COLO668 (cell line): Measurements from ENCODE around the gene ERBB4.

Source experiments
- DNase-seq: peaks from one replicate; lab custom pipeline; 2025; ENCODE audit not compliant: unreplicated experiment; lab: John Stamatoyannopoulos, UW

Gene ERBB4

GRCh38 chr2:212099658-212100057, 438.9 kb downstream of the ERBB4 start:
- no peak for DNase-seq

DNA sequence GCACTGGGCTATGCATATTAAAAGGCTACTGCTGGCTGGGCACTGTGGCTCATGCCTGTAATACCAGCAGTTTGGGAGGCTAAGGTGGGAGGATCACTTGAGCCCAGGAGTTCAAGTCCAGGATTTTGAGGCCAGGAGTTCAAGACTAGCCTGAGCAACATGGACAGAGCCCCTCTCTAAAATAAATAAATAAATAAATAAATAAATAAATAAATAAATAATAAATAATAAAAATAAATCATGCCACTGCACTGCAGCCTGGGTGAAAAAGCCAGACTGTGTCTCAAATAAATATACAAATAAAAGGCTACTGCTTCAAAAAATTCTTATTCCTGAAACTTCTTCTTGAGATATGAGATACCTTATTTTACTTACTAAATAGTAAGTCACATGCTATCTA, 439.6 kb downstream of the ERBB4 start:
- DNase-seq, result no peak

- no peak for DNase-seq
Measured at GRCh38 chr2:212097001-212097400, 441.6 kb downstream of the ERBB4 start.

- no peak for DNase-seq
Measured at GRCh38 chr2:212089873-212090272, 448.7 kb downstream of the ERBB4 start.

- DNase-seq, result no peak
Measured at GRCh38 chr2:212088353-212088752, 450.2 kb downstream of the ERBB4 start.

DNA sequence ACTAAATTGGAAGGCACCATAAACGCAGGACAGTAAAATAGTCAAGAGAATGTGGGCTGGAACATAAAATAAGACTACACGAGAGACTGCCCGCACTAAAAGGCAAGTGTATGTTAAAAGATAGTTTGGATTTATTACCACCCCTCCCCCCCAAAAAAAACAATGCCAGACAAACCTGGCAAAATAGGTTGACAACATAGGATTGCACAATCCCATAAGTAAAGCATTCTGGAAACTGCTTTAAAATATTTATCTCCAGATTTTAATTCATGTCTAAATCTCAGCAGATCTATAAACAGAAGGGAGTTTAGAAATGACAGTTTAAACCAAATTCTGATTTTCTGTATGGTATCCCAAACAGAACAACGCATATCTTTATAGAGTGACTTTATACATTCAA, 455.1 kb downstream of the ERBB4 start:
- DNase-seq, result no peak

DNA sequence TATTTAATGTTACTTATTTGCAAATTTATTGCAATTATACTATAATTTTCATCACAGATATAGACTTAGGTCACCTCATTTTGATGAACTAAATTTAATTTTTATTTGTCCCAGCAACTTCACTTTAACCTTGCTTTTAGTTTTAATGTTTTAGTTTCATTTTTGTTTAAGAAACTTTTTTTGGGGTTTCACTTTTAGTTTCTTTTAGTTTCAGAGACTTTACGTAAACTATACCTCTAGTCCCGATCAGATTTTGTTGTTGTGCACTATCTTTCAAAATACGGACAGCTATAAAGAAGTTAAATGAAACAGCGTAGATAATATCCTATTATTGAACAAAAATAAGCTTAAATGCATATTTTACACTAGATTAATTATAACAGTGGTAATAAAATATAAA, 460.5 kb downstream of the ERBB4 start:
- no peak for DNase-seq

DNA sequence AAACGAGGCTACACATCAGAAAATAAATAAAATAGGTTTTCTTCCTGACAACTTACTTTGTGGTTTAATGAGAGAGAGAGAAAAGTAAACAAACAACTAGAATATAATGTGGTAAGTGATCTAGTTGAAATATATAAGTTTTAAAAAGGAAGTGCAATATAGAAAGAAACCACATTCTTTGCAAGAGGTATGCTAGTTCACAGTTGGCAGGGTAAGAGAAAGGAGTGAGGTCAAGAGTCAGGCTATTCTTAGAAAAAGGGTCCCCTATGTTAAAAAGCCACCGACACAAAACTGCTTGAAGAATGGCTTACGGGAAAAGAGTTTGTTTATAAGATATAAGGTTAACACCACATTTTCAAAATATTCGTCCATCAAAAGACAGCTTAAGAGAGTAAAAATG, 462.1 kb downstream of the ERBB4 start:
- no peak for DNase-seq

DNA sequence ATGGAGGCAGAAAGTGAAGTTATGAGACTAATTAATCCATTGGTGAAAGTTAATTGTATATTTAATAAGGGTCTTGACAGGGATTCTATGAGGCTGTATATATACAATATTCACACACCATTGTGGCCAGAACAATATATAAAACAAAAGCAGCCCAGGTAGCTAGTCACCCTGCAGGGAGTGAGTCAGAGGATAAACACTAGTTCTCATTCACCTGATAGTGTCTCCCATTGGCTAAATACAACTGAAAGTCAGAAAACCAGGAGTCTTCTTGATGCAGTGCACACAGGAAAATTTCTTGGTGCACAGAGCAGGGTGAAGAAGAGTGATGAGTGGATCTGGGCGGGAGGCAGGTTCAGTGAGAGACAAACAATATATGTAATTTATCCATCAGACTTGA, 465.2 kb downstream of the ERBB4 start:
- no peak for DNase-seq

- no peak for DNase-seq
Measured at GRCh38 chr2:212066546-212066945, 472.1 kb downstream of the ERBB4 start.

DNA sequence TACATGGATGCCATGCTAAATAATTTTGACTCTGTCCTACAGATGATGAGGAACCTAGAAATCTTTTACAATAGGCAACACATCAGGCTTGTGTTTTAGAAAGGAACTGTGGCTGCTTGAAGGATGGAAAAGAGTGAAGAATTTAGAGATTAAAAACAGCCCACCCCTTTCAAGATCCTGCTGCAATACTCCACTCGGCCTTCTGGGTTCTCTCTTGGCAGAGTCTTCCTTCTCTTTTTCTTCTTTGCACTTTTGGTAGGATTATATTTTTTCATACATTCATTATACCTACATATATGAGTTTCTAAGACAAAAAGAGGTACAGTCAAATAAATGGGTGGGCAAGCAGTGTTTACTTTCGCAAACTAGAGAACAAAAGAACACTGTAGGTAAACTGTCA, 474.3 kb downstream of the ERBB4 start:
- DNase-seq, result no peak

GRCh38 chr2:212052412-212053159, 486.0 kb downstream of the ERBB4 start:
- DNase-seq, result no peak

DNA sequence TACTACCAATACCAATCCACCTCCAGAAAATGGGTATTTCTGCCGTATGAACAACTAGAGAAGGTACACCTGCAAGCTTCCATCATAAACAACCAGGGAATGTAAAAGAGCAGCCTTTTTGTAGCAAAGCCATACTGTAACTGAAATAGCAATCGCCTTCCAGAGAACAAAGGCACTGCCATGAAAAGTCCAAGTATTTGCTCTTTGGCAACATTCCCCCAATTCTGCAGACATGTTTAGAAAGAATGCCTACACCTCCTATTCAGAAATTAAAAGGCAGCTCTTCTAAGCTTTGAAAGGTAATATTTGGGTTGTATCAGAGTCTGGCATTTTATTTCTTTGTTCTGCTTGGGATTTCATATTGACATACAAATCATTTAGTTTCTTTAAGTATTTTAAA, 487.7 kb downstream of the ERBB4 start:
- DNase-seq, result no peak

DNA sequence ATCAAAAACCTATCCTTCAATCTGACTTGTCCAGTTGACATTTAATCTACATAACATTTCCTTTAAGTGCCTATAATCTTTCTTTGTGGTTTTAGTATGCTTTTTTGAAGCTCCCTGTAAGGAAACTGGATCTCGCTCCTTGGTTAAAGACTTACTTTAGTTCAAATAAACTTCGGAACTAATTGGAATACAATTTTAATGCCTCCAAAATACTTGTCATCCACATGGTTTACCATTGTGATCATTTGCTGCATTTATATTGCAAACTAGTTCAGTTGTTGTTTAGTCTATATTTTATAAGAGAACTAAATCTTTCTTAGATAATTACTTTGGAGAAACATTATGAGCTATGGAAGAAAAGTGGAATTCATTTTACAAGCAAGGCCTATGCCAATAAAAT, 496.0 kb downstream of the ERBB4 start:
- DNase-seq, result no peak

GRCh38 chr2:212037062-212037461, 501.5 kb downstream of the ERBB4 start:
- DNase-seq, result no peak

DNA sequence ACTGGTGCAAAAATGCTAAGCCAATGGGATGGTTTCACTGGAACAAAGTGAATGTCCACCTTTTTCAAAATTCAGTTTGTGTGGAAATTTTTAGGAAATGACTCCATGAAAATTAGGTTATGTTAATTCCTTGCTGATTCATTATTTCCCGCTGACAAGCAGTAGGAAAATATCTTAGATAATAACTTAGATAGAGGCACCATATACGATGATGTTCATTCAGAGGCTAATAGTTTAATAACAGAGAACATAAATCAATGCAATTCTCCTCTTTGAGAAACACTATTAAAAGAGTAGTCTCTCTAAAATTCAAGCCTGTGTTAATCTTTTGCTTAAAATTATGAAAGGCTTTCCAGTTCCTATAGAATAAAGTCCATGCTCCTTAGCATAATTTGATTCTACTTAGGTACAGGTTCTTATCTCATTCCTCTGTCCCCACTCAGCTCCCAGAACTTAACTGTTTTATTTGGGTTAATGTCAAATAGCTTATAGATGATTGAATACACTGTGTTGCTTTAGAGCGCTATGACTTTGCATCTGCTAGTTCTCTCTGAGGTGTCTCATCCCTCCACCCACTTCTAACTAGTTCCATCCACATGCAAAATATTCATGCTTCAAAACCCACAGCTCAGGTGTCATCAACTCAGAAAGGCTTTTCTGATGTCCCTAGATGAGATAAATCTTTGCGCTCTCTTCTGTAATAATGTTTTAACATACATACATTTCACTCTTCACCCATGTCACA, 503.6 kb downstream of the ERBB4 start:
- DNase-seq, result no peak

DNA sequence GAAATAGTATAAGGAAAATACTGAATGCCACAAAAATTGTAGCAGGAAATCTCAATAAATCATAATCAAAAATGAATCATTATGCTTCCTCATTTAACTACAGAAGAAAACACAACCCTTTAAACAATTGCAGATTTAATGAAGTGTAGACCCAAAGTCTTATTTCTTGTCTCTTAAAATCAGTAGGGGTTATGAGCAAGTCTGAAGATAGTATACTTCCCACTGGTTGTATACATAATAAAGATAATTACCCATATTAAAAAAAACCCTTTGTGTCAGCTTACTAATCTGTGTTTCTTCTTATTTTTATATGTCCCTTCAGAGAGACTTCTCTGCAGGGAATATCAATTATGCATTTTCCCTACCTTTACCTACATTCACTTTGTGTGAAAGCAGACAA, 504.7 kb downstream of the ERBB4 start:
- DNase-seq, result no peak

DNA sequence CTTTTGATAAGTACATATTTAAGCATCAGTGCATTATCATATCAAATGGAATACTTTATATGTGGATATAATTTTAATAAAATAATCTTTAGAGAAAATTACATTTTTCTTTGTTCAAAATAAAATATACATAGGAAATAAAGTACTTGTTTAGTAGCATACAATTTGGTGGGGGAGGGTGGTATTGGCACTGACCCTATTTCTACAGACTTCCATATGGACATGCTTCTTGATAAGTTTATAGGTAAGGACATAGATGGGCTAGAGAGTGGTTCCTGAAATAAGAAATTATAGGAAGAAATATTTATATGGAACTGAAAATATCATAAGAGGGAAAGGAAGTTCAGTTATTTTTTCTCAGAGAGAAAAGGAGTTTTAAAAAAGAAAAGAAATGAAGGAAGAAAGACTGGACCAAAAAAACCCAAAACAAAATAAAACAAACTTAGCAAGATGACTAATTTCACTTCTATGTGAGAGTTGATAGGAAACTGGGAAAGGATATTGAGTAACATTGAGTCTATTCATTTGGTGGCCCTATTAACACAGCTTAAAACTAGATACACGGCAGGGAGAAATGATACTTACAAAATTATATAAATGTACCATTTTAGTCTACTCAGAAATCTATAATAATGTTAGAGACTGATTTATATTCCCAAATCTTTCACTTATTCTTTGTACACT, 505.9 kb downstream of the ERBB4 start:
- no peak for DNase-seq

GRCh38 chr2:212032032-212032431, 506.6 kb downstream of the ERBB4 start:
- no peak for DNase-seq

DNA sequence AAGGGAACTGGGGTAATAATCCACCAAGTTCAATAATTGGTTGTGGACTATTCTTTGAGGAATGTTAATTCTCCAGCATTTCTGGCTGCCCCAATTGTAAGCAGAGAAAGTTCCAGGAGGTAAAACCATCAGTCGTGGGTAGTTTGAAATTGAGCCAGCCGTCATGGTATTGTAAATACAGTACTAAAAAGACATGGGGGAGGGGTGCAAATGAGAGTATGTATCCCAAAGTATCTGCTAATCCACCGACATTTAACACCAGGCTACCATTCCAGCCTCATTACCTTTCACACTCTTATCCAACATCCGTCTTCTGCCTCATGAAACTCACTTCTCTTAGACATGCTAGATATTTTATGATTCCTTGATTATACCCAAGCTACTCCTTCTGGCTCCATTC, 507.9 kb downstream of the ERBB4 start:
- DNase-seq, result no peak

- DNase-seq, result no peak
Measured at GRCh38 chr2:212028798-212029394, 509.7 kb downstream of the ERBB4 start.
